Naive thymus-derived CD8-positive, alpha-beta T cell (primary cell): ENCODE measurements around the gene RFK. TPM values are rescaled to one million over a fixed set of nuclear protein-coding genes. Genes with fewer than 3 reads are reported as not detected.

Source experiments
- ATAC-seq, 2 donors: fragments of 150-1000 bp; cut with Tn5 transposase in 1 of 2; sonication (Bioruptor Pico), chemical (Tn5 transposase) in 1 of 2; 1 replicate in 1 of 2; 2 replicates in 1 of 2; pipeline ENCODE4 v1.10.0; 2021; ENCODE audit warnings: mild to moderate bottlenecking in 2 of 2, moderate library complexity in 2 of 2
- POLR2A ChIA-PET: fragments of 350-600 bp; sonication (Branson Sonifier 250); formaldehyde crosslinking; loops from one replicate; lab custom pipeline; 2021; ENCODE audit warnings: antibody characterized with exemption; lab: Charles Lee
- DNase-seq, 10 donors: peaks; one replicate each; pipeline versions ENCODE4 v3.0.0 to v3.0.0-alpha.2; 2020 to 2022
- H3K27ac Mint-ChIP-seq, 10 donors: one replicate each; pipeline ENCODE4 v1.8.0; 2020 to 2022; ENCODE audit warnings: mild to moderate bottlenecking in 10 of 10, mixed read lengths in 10 of 10, moderate library complexity in 4 of 10, inconsistent platforms in 1 of 10
- H3K27me3 Mint-ChIP-seq, 5 donors: one replicate each; pipeline ENCODE4 v1.8.0; 2021 to 2022; ENCODE audit warnings: mixed read lengths in 5 of 5
- H3K36me3 Mint-ChIP-seq, 3 donors: one replicate each; pipeline ENCODE4 v1.8.0; 2020 to 2022; ENCODE audit warnings: mixed read lengths in 3 of 3, mild to moderate bottlenecking in 2 of 3, inconsistent platforms in 1 of 3
- H3K4me1 Mint-ChIP-seq, 4 donors: one replicate each; pipeline ENCODE4 v1.8.0; 2021 to 2022; ENCODE audit warnings: mixed read lengths in 4 of 4
- H3K4me3 Mint-ChIP-seq, 10 donors: one replicate each; pipeline ENCODE4 v1.8.0; 2020 to 2022; ENCODE audit warnings: mild to moderate bottlenecking in 10 of 10, mixed read lengths in 10 of 10, moderate library complexity in 6 of 10, inconsistent platforms in 1 of 10
- H3K9me3 Mint-ChIP-seq, 9 donors: one replicate each; pipeline ENCODE4 v1.8.0; 2020 to 2022; ENCODE audit warnings: mixed read lengths in 9 of 9, mild to moderate bottlenecking in 3 of 9, inconsistent platforms in 1 of 9, moderate library complexity in 1 of 9
- polyA plus RNA-seq, 3 donors: library from polyadenylated mRNA; unstranded; fragments of 300-500 nt; fragmentation: Illumina TruSeq; gene quantifications; one replicate each; pipeline ENCODE4 v1.2.3, GENCODE V29; 2021
- total RNA-seq, 8 experiments: library from RNA in 2 of 8; stranded (reverse) in 2 of 8; gene quantifications; one replicate each; pipeline ENCODE4 v1.2.3 and lab custom pipeline; 2021 to 2026

Gene RFK
- total and polyA plus RNA-seq, 5 experiments from 2014 or later, result 13.2 to 24.1 (median 18.9) TPM

GRCh38 chr9:76424491-76424890 is 30.3 kb upstream of the RFK start:
- no peak overlapping the region for H3K27ac Mint-ChIP-seq
- no peaks in the 10 kb centered on the region for H3K36me3 Mint-ChIP-seq
- DNase-seq, result no peak
- POLR2A ChIA-PET, result no interaction called here
- no peak overlapping the region for H3K4me3 Mint-ChIP-seq
- no peaks in the 10 kb centered on the region for H3K9me3 Mint-ChIP-seq
- ATAC-seq, result no peak
- H3K4me1 Mint-ChIP-seq, result peaks cover 0 to 3% (median 0%) of the 10 kb centered on the region in 4 donors
- no peaks in the 10 kb centered on the region for H3K27me3 Mint-ChIP-seq

DNA sequence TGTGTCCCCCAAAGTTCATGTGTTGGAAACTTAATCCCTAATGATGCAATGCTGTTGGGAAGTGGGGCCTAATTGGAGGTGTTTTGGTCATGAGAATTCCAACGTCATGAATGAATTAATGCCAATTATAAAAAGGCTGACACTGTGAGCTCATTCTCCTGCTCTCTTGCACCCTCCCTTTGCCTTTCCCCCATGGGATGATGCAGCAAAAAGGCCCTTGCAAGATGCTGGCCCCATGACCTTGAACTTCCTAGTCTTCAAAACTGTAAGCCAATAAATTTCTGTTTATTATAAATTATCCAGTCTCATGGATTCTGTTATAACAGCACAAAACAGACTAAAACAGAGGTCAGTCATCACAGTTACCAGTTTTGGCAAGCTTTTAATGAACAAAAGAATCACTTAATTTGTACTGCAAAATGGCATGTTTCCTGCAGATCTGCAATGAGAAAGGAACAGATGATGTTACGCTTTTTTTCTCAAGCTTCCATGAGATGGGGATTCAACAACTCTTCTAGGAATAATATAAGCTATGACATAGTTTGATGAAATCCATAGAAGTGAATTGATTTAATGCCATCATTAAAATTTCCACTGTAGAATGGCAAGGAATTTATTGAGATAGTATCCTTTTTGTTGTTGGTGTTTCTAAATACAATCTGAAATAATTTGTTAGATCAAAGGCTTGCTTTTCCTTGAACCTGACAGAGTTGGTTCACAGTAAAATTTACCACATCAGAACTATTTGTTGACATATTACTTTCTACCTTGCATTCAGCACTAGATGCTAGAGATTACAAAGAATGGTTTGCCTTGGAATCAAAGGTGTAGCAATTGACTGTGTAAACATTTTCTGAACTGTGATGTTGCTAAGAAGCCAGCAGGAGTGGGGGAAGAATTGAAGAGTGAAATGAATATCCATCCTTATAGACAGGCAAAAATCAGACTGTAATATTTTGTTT is 29.3 kb upstream of the RFK start:
- no peaks in the 10 kb centered on the region for H3K9me3 Mint-ChIP-seq
- no peak for ATAC-seq

DNA sequence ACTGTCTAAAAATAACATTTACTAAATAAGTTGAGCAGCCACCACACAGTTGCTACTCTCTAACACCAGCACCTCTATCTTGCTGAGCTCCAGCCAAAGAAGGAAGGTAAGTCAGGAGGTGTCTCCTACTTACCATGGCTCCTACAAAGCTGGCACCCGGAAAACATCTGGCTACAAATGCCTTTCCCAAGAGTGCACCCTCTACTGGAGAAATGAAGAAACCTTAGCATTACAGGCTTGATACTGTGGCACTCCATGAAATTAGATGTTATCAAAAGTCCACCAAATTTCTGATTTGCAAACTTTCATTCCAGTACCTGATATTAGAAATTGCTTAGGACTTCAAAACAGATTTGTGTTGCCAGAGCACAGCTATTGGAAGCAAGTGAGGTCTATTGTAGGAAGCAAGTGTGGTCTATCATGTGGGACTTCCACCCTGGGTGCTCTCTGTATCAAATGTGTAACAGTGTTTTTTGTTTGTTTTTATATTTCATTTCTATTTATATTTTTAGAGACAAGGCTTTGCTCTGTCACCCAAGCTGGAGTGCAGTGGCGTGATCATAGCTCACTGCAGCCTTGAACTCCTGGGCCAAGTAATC is 25.7 kb upstream of the RFK start:
- Mint-ChIP-seq H3K36me3 (no peaks in the 10 kb centered on the region), H3K4me1 (peaks cover 0 to 5% (median 3%) of the 10 kb centered on the region in 4 donors), H3K9me3 (peaks cover 0 to 6% (median under 1%) of the 10 kb centered on the region in 9 donors), H3K27me3 (peaks cover 0 to 4% (median 0%) of the 10 kb centered on the region in 5 donors), H3K4me3 (no peak overlapping the region), H3K27ac (no peak overlapping the region)
- no peak for ATAC-seq
- POLR2A ChIA-PET, result no interaction called here
- DNase-seq, result no peak

More for the DNA sequence above, 29.3 kb upstream of the RFK start:
- POLR2A ChIA-PET, result no interaction called here
- no peak overlapping the region for H3K4me3 Mint-ChIP-seq
- H3K27me3 Mint-ChIP-seq, result no peaks in the 10 kb centered on the region
- no peak for DNase-seq
- no peak overlapping the region for H3K27ac Mint-ChIP-seq
- peaks cover 0 to 3% (median 0%) of the 10 kb centered on the region in 4 donors for H3K4me1 Mint-ChIP-seq
- no peaks in the 10 kb centered on the region for H3K36me3 Mint-ChIP-seq

DNA sequence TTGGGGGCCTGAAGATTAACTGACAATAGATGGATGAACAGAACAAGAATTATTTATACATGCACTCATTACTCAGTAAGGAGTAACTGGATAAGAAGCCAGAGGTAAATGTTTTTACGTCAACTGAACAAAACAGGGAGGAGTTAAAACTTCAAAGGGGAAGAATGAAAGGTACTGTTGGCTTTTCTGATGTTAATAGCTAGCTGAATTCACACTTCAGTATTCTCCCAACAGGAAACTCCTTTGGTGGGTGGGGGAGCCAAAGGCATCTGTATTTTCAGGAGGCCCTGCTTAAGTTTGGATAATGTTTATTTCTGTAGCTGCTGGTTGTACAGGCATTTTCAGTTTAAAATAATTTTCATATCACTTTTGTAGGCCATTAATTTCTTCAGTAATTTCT is 23.2 kb upstream of the RFK start:
- H3K4me1 Mint-ChIP-seq, result peaks cover 0 to 13% (median 2%) of the 10 kb centered on the region in 4 donors
- ATAC-seq (no peak), DNase-seq (no peak)
- H3K9me3 Mint-ChIP-seq, result peaks cover 10 to 25% (median 16%) of the 10 kb centered on the region in 9 donors
- no peak overlapping the region for H3K4me3 Mint-ChIP-seq
- peaks cover 0 to 8% (median 0%) of the 10 kb centered on the region in 5 donors for H3K27me3 Mint-ChIP-seq
- POLR2A ChIA-PET, result no interaction called here
- H3K36me3 Mint-ChIP-seq, result peaks cover 5 to 18% (median 14%) of the 10 kb centered on the region in 3 donors
- no peak overlapping the region for H3K27ac Mint-ChIP-seq

DNA sequence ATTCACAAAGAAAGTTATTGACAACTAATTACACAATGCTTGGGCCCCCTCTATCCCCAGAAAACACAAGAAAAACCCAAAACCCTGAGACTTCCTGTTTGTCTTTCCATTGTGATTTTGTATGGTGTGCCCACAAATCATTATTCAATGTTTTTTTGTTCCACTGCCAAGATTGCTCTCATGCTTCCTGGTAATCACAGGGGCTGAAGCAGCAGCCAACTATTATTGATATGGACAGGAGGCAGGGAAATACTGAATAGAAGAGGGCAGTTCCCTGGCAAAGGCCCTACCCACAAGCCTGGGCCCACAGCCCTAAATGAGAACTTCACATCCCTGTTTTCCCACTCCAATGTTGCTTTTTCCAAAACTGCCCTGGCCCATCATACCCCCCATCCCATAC is 21.5 kb upstream of the RFK start:
- ATAC-seq (no peak), DNase-seq (no peak)
- no peak overlapping the region for H3K27ac Mint-ChIP-seq
- H3K27me3 Mint-ChIP-seq, result peaks cover 0 to 8% (median 0%) of the 10 kb centered on the region in 5 donors
- peaks cover 10 to 25% (median 16%) of the 10 kb centered on the region in 9 donors for H3K9me3 Mint-ChIP-seq
- POLR2A ChIA-PET, result no interaction called here
- no peak overlapping the region for H3K4me3 Mint-ChIP-seq
- peaks cover 5 to 18% (median 14%) of the 10 kb centered on the region in 3 donors for H3K36me3 Mint-ChIP-seq
- peaks cover 0 to 13% (median 2%) of the 10 kb centered on the region in 4 donors for H3K4me1 Mint-ChIP-seq

DNA sequence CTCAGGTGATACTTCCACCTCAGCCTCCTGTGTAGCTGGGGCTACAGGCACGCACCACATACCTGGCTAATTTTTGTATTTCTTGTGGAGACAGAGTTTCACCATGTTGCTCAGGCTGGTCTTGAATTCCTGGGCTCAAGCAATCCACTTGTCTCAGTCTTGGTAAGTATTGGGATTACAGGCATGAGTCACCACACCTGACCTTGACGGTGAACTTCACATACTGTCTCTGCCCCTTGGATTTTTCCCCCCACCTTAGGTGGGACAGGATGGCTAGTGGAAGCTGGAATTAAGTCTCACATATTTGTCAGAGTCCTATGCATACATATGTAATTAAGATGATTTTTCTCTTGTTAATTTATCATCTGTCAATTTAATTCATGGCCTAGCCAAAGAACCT is 20.9 kb upstream of the RFK start:
- ATAC-seq (no peak), DNase-seq (no peak)
- H3K36me3 Mint-ChIP-seq, result peaks cover 5 to 18% (median 14%) of the 10 kb centered on the region in 3 donors
- H3K4me3 Mint-ChIP-seq, result no peak overlapping the region
- no peak overlapping the region for H3K27ac Mint-ChIP-seq
- H3K27me3 Mint-ChIP-seq, result peaks cover 0 to 8% (median 0%) of the 10 kb centered on the region in 5 donors
- peaks cover 0 to 13% (median 2%) of the 10 kb centered on the region in 4 donors for H3K4me1 Mint-ChIP-seq
- peaks cover 10 to 25% (median 16%) of the 10 kb centered on the region in 9 donors for H3K9me3 Mint-ChIP-seq
- POLR2A ChIA-PET, result no interaction called here

- Mint-ChIP-seq H3K36me3 (peaks cover 5 to 18% (median 14%) of the 10 kb centered on the region in 3 donors), H3K27me3 (peaks cover 0 to 8% (median 0%) of the 10 kb centered on the region in 5 donors), H3K9me3 (peaks cover 10 to 25% (median 16%) of the 10 kb centered on the region in 9 donors), H3K27ac (no peak overlapping the region), H3K4me3 (no peak overlapping the region), H3K4me1 (peaks cover 0 to 13% (median 2%) of the 10 kb centered on the region in 4 donors)
- DNase-seq (peak in 1 of 10 donors; percentile 6), ATAC-seq (no peak)
- POLR2A ChIA-PET, result no interaction called here
Observed at GRCh38 chr9:76414661-76415060, 20.4 kb upstream of the RFK start.

GRCh38 chr9:76413658-76414057 is 19.4 kb upstream of the RFK start:
- Mint-ChIP-seq H3K9me3 (peaks cover 10 to 25% (median 16%) of the 10 kb centered on the region in 9 donors), H3K27ac (no peak overlapping the region), H3K4me1 (peaks cover 0 to 13% (median 2%) of the 10 kb centered on the region in 4 donors), H3K4me3 (no peak overlapping the region), H3K36me3 (peaks cover 5 to 18% (median 14%) of the 10 kb centered on the region in 3 donors), H3K27me3 (peaks cover 0 to 8% (median 0%) of the 10 kb centered on the region in 5 donors)
- DNase-seq (no peak), ATAC-seq (no peak)
- POLR2A ChIA-PET, result interaction anchor here (0.7 kb wide), 1 partner anchor 1472 kb away, joined by 3 read pairs; no protein-coding TSS in a partner anchor

DNA sequence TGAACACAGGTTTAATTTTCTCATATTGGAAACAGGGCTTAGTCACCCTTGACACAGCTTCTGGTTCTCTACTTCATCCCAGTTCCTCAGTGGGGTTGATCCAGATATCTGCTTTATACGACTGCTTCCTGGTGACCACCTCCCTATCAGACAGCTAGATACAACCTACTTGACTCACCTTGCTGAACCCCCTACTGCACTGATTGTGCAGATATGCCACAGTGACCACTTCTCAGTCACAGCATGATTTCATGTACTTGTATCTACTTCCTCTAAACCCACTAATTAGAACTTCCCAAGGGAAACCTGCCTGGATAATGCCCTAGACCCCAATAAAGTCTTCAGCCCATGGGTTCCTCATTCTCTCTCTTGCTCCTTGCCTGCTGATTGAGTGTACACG is 18.4 kb upstream of the RFK start:
- Mint-ChIP-seq H3K4me1 (peaks cover 0 to 13% (median 2%) of the 10 kb centered on the region in 4 donors), H3K36me3 (peaks cover 5 to 18% (median 14%) of the 10 kb centered on the region in 3 donors), H3K27me3 (peaks cover 0 to 8% (median 0%) of the 10 kb centered on the region in 5 donors), H3K9me3 (peaks cover 10 to 25% (median 16%) of the 10 kb centered on the region in 9 donors), H3K27ac (no peak overlapping the region), H3K4me3 (no peak overlapping the region)
- POLR2A ChIA-PET, result no interaction called here
- ATAC-seq (no peak), DNase-seq (no peak)

GRCh38 chr9:76405868-76406267 is 11.6 kb upstream of the RFK start:
- DNase-seq, result no peak
- Mint-ChIP-seq H3K4me1 (peaks cover 3 to 9% (median 8%) of the 10 kb centered on the region in 4 donors), H3K9me3 (no peaks in the 10 kb centered on the region), H3K27me3 (no peaks in the 10 kb centered on the region), H3K4me3 (no peak overlapping the region), H3K36me3 (no peaks in the 10 kb centered on the region), H3K27ac (no peak overlapping the region)
- POLR2A ChIA-PET, result no interaction called here
- no peak for ATAC-seq

DNA sequence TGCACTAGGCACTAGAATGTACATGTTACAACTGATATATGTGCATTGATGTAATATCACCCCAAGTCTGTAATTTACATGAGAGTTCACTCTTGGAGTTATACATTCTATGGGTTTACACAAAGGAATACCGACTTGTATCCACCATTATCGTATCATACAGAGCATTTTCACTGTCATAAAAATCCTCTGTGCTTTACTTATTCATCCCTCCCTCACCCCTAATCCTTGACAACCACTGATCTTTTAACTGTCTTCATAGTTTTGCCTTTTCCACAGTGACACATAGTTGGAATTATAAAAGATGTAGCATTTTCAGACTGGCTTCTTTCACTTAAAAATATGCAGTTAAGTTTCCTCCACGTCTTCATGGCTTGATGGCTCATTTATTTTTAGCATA is 11.1 kb upstream of the RFK start:
- peaks cover 0 to 3% (median 0%) of the 10 kb centered on the region in 5 donors for H3K27me3 Mint-ChIP-seq
- no peaks in the 10 kb centered on the region for H3K9me3 Mint-ChIP-seq
- H3K36me3 Mint-ChIP-seq, result no peaks in the 10 kb centered on the region
- H3K4me1 Mint-ChIP-seq, result peaks cover 3 to 9% (median 8%) of the 10 kb centered on the region in 4 donors
- no peak overlapping the region for H3K27ac Mint-ChIP-seq
- H3K4me3 Mint-ChIP-seq, result no peak overlapping the region
- POLR2A ChIA-PET, result no interaction called here
- no peak for DNase-seq
- ATAC-seq, result no peak

DNA sequence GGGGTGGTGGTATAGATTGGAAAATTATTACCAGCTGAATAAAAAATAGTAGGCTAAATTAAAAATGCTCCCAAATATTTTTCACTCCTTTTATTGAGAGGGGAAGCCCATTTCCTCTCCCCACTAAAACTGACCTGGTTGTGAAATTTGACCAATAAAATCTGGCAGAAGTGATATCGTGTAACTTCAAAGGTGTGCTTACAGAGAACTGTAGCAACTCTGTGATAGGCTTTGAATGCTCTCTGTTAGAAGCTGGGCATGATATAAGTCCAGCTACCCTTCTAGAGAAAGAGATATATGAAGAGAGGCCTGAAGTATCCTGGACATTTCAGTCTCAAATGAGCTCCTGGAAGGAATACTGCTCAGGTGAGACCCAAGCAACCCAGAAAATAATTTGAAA is 10.2 kb upstream of the RFK start:
- DNase-seq (no peak), ATAC-seq (no peak)
- Mint-ChIP-seq H3K9me3 (no peaks in the 10 kb centered on the region), H3K36me3 (no peaks in the 10 kb centered on the region), H3K4me3 (no peak overlapping the region), H3K4me1 (peaks cover 3 to 9% (median 8%) of the 10 kb centered on the region in 4 donors), H3K27me3 (peaks cover 0 to 5% (median 0%) of the 10 kb centered on the region in 5 donors), H3K27ac (peak overlapping the region in 1 of 10 donors; percentile 11)
- POLR2A ChIA-PET, result no interaction called here
